GM12865 (cell line): Measurements from ENCODE around the gene CERKL.
A peak's percentile ranks its signal among the peaks of the same experiment; 100 is the strongest.

Source experiments
- DNase-seq: peaks from one replicate; pipeline ENCODE4 v3.0.0; 2010; ENCODE audit warnings: low read depth
- H3K4me3 ChIP-seq: 2 replicates; pipeline ENCODE4 v1.5.1; 2011; ENCODE audit warnings: mild to moderate bottlenecking, low read depth, low read length, control low read depth
- CTCF ChIP-seq: IDR thresholded peaks from 2 replicates; pipeline ENCODE4 v1.5.1; 2011; ENCODE audit warnings: low read length, control low read depth, low read depth, inconsistent platforms; ENCODE audit not compliant: insufficient read depth; ENCODE audit errors: missing control alignments

Gene CERKL

GRCh38 chr2:181658444-181658843, 1.5 kb upstream of the CERKL start:
- no peak overlapping the region for H3K4me3 ChIP-seq
- TF ChIP-seq CTCF = no peak
- no peak for DNase-seq

GRCh38 chr2:181657379-181657778, 474 bp upstream of the CERKL start:
- peak overlapping the region; percentile 68; the same call in 1 of the 2 replicates for H3K4me3 ChIP-seq
- no peak for TF ChIP-seq CTCF
- DNase-seq = no peak

- no peak overlapping the region for H3K4me3 ChIP-seq
- TF ChIP-seq CTCF = no peak
- no peak for DNase-seq
Observed at GRCh38 chr2:181655519-181655918, 1.4 kb downstream of the CERKL start.

- no peak overlapping the region for H3K4me3 ChIP-seq
- DNase-seq = no peak
- no peak for TF ChIP-seq CTCF
Observed at GRCh38 chr2:181649436-181649979, 7.4 kb downstream of the CERKL start.

GRCh38 chr2:181648478-181649155, 8.3 kb downstream of the CERKL start:
- H3K4me3 ChIP-seq = no peak overlapping the region
- DNase-seq = no peak
- no peak for TF ChIP-seq CTCF

- no peak for DNase-seq
- H3K4me3 ChIP-seq = no peak overlapping the region
- TF ChIP-seq CTCF = no peak
Observed at GRCh38 chr2:181646415-181646987, 10.4 kb downstream of the CERKL start.
